HG02759 (cell line): ENCODE results near the gene CCNF.
"Not testable (repeated sequence)": the region's sequence is repeated elsewhere in the genome, so short reads cannot be mapped to it uniquely, and the experiment has no call there.

Experiments used
- ATAC-seq: cut with Tn5 transposase; IDR thresholded peaks from one replicate; pipeline ENCODE4 v1.9.1; 2021; ENCODE audit warnings: mild to moderate bottlenecking, moderate library complexity; ENCODE audit not compliant: unreplicated experiment

The CCNF gene

GRCh38 chr16:2429034-2429770, at the start of gene CCNF:
Gene CCNF, plus strand, starts transcription at chr16:2429447. Its CDS starts 35 bp downstream, at chr16:2429482.
- peak; percentile 87 for ATAC-seq

GRCh38 chr16:2383501-2383900, 45.7 kb upstream of the CCNF start:
- ATAC-seq, result no peak

GRCh38 chr16:2384426-2384825, 44.8 kb upstream of the CCNF start:
- no peak for ATAC-seq

- ATAC-seq, result no peak
These were observed 43.9 kb upstream of the CCNF start for GRCh38 chr16:2385190-2385836.

GRCh38 chr16:2385982-2386381, 43.3 kb upstream of the CCNF start:
- ATAC-seq, result not testable (repeated sequence)

- no peak for ATAC-seq
These were observed 42.3 kb upstream of the CCNF start for GRCh38 chr16:2386990-2387389.

GRCh38 chr16:2388139-2388874, 40.9 kb upstream of the CCNF start:
- ATAC-seq, result no peak

- ATAC-seq, result no peak
These were observed 40.3 kb upstream of the CCNF start for GRCh38 chr16:2388875-2389433.

GRCh38 chr16:2392025-2392424, 37.2 kb upstream of the CCNF start:
- no peak for ATAC-seq

- ATAC-seq, result no peak
These were observed 30.7 kb upstream of the CCNF start for GRCh38 chr16:2398520-2398919.

GRCh38 chr16:2404099-2404498, 25.1 kb upstream of the CCNF start:
- ATAC-seq, result no peak

GRCh38 chr16:2415085-2415484, 14.2 kb upstream of the CCNF start:
- no peak for ATAC-seq

- ATAC-seq, result no peak
These were observed 9.2 kb upstream of the CCNF start for GRCh38 chr16:2420035-2420434.

- no peak for ATAC-seq
These were observed 7.0 kb upstream of the CCNF start for GRCh38 chr16:2422123-2422867.

- ATAC-seq, result no peak
These were observed 4.9 kb upstream of the CCNF start for GRCh38 chr16:2424061-2425007.

GRCh38 chr16:2425008-2425518, 4.2 kb upstream of the CCNF start:
- ATAC-seq, result no peak

GRCh38 chr16:2425825-2426430, 3.3 kb upstream of the CCNF start:
- ATAC-seq, result no peak

GRCh38 chr16:2426941-2427361, 2.3 kb upstream of the CCNF start:
- no peak for ATAC-seq

GRCh38 chr16:2427526-2427925, 1.7 kb upstream of the CCNF start:
- ATAC-seq, result no peak
